NCI-H526 treated with DMSO at 0.1 percent for 48 hours (cell line): ENCODE results near the gene FBXW9.
"Not testable (repeated sequence)": the region's sequence is repeated elsewhere in the genome, so short reads cannot be mapped to it uniquely, and the experiment has no call there.

Experiments used
- DNase-seq: peaks from one replicate; lab custom pipeline; 2025; lab: John Stamatoyannopoulos, UW

FBXW9 gene

DNA sequence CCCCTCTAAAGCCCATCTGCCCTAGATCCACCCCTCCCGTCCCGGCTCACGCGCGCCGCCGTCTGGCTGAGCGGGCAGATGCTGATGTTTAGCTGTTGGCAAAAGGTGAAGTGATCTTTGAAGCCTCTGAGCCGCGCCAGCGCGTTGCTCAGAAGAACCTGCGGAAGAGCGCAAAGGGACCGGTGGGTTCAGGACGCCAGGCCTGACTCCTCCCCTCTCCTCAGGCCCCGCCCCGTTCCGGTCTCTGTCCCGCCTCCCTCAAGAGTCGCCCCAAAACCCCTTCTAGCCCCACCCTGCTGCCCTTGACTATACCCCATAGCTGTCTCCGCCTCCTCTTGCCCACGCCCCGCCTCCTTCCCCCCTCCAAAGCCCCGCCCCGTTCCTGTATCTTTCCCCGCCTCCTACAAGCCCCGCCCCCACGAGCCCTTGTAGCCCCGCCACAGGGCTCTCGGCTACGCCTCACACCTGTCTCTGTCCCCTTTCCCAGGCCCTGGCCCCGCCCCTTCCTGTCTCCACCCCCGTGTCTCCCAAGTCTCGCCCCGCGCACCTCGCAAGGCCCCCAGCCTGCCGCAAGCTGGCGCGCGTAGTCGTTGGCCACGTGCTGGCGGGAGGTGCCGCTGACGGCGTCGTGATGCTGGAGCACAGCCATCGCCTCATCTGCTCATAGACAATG, 39.4 kb downstream of the FBXW9 start:
- no peak for DNase-seq

- DNase-seq, result no peak
Measured at GRCh38 chr19:12655546-12655945, 40.9 kb downstream of the FBXW9 start.

DNA sequence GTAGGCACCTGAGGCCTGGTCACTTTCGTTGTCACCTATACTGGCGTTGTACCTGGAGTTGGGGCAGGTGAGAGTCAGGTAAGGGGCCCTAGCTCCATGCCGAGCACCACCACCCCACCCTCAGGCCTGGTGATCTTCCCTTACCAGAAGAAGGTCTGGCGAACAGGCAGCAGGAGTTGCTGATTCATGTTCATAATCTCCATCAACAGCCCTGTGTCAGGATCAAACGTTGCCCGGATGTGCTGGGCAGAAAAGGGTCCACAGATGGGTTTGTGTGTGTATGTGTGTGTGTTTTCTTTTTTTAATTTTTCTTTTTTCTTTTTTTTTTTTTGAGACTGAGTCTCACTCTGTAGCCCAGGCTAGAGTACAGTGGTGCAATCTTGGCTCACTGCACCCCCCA, 44.2 kb downstream of the FBXW9 start:
- no peak for DNase-seq

DNA sequence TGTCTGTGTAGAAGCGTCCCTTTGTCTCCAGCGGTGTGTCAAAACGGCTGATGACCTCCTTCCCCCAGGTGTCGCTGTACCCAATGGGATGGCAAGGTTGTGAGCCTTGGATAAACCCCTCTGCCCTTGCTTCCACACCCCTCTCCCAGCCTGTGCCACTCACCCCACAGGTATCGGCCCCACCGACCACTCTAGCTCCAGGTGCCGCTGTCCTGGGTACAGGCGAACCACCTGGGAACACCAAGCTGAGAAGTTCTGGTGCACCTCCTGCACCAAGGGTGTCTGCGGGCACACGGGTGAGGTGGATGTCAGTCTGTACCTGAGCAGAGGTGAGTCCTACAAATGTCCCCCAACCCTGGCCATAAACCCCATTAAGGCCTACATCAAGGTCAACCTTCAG, 46.5 kb downstream of the FBXW9 start:
- no peak for DNase-seq

- DNase-seq, result no peak
Measured at GRCh38 chr19:12648088-12648487, 48.3 kb downstream of the FBXW9 start.

GRCh38 chr19:12647490-12648071, 48.9 kb downstream of the FBXW9 start:
- DNase-seq, result peak; percentile 22

- DNase-seq, result no peak
Measured at GRCh38 chr19:12647047-12647446, 49.4 kb downstream of the FBXW9 start.

- DNase-seq, result no peak
Measured at GRCh38 chr19:12646551-12646950, 49.9 kb downstream of the FBXW9 start.

- DNase-seq, result not testable (repeated sequence)
Measured at GRCh38 chr19:12643716-12644115, 52.7 kb downstream of the FBXW9 start.

DNA sequence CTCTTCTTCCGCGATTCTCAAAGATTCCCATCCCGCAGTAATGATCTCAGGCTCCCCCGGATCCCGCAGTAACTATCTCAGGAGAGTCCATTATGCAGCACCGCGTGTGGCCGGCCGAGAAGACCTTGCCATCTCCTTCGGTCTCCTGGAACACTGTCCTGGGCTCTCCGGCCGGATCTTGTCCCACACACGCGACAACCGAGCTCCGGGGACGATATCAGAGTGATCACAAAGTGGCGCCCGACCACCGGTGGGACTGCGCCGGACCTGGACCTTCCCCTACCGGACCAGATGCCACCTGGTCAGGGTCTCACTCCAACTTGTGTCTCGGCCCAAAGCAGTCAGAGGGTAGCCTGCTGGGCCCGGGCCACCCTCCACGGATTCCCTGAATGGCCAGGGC, 53.9 kb downstream of the FBXW9 start:
- no peak for DNase-seq

GRCh38 chr19:12641456-12641855, 55.0 kb downstream of the FBXW9 start:
- DNase-seq, result no peak

GRCh38 chr19:12639901-12640613, 56.4 kb downstream of the FBXW9 start:
- DNase-seq, result peak; percentile 22
